Activated naive CD4-positive, alpha-beta T cell treated with anti-CD3 and anti-CD28 coated beads, Interleukin-2, amount 10 ng/mL, durations not matched to agents 7 days and 5 days (primary cell): ENCODE measurements around the gene DIRAS1.
"Not testable (repeated sequence)": the region's sequence is repeated elsewhere in the genome, so short reads cannot be mapped to it uniquely, and the experiment has no call there.

Experiments used
- CTCF ChIA-PET: fragments of 350-600 bp; sonication (Branson Sonifier 250); formaldehyde crosslinking; loops from one replicate; lab custom pipeline; 2021; ENCODE audit warnings: antibody characterized with exemption; lab: Charles Lee
- DNase-seq: peaks from one replicate; pipeline ENCODE4 v3.0.0-alpha.2; 2020
- H3K27ac Mint-ChIP-seq: one replicate; pipeline ENCODE4 v1.8.0; 2021; ENCODE audit warnings: mild to moderate bottlenecking, moderate library complexity, mixed read lengths
- H3K27me3 Mint-ChIP-seq: one replicate; pipeline ENCODE4 v1.8.0; 2021; ENCODE audit warnings: mild to moderate bottlenecking, mixed read lengths
- H3K36me3 Mint-ChIP-seq: one replicate; pipeline ENCODE4 v1.8.0; 2021; ENCODE audit warnings: mixed read lengths
- H3K4me1 Mint-ChIP-seq: one replicate; pipeline ENCODE4 v1.8.0; 2021; ENCODE audit warnings: mixed read lengths
- H3K4me3 Mint-ChIP-seq: one replicate; pipeline ENCODE4 v1.8.0; 2021; ENCODE audit warnings: mild to moderate bottlenecking, moderate library complexity, mixed read lengths
- H3K9me3 Mint-ChIP-seq: one replicate; pipeline ENCODE4 v1.8.0; 2021; ENCODE audit warnings: mixed read lengths

The DIRAS1 gene

DNA sequence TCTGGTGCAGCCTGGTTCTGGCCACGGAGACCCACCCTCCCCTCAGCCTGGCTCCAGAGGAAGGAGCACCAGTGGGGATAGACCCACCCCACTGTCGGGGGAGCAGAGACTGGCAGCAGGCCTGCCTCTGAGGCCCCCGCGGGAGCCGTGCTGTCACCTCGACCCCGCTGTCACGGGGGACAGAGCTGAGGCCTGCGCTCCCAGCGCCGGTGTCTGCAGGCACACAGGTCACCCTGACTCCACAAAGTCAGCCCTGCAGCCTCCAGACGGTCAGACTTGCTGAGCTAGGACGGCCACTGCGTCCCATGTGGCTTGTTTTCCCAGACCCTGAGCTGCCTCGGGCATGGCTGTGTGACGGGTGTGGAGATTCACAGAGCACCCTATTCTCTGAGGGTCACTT lies 51.0 kb downstream of the DIRAS1 start:
- no peak for DNase-seq
- no peaks in the 10 kb centered on the region for H3K9me3 Mint-ChIP-seq
- no peaks in the 10 kb centered on the region for H3K36me3 Mint-ChIP-seq
- no peaks in the 10 kb centered on the region for H3K27me3 Mint-ChIP-seq
- no peak overlapping the region for H3K4me3 Mint-ChIP-seq
- CTCF ChIA-PET: no interaction called here
- H3K4me1 Mint-ChIP-seq: no peaks in the 10 kb centered on the region
- no peak overlapping the region for H3K27ac Mint-ChIP-seq

DNA sequence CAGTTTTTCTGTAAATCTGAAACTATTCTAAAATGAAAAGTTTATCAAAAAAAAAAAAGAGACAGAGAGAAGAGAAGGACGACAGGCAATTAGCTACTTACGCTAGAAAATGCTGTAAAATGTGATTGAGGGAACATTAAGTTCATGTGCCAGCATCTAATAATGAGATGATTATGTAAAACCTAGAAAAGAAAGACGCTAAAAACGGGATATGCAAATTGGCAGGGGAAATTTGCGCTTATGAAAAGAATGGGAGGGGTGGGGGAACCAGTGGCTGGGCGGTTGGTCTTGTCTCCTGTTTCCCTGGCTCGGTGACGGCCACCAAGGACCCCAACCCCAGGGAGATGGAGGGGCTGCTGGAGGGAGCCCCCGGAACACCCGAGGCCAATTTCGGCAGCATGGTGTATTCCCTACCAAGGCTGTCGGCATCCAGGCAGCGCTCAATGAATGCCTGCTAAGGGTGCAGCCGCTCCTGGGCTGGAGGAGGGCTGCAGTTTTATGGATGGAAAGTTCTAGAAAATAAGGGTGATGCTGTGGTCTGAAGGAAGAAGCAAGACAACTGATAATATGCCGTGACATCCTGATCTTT lies 52.9 kb downstream of the DIRAS1 start:
- H3K36me3 Mint-ChIP-seq: no peaks in the 10 kb centered on the region
- no peaks in the 10 kb centered on the region for H3K9me3 Mint-ChIP-seq
- no peaks in the 10 kb centered on the region for H3K27me3 Mint-ChIP-seq
- CTCF ChIA-PET: no interaction called here
- H3K4me3 Mint-ChIP-seq: no peak overlapping the region
- no peak overlapping the region for H3K27ac Mint-ChIP-seq
- H3K4me1 Mint-ChIP-seq: no peaks in the 10 kb centered on the region
- DNase-seq: no peak

DNA sequence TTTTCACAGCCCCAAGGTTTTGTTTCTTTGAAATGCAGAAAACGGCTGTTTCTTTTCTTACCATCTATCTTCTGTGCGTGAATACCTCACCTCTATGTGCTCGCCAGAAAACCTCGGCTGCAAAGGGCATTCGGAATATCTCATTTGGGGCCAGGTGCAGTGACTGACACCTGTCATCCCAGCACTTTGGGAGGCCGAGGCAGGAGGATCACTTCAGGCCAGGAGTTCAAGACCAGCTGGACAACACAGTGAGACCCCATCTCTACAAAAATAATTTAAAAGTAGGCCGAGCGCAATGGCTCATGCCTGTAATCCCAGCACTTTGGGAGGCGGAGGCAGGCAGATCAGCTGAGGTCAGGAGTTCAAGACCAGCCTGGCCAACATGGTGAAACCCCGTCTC lies 53.8 kb downstream of the DIRAS1 start:
- H3K9me3 Mint-ChIP-seq, H3K27me3 Mint-ChIP-seq, H3K4me1 Mint-ChIP-seq, H3K27ac Mint-ChIP-seq, CTCF ChIA-PET, H3K36me3 Mint-ChIP-seq, H3K4me3 Mint-ChIP-seq, DNase-seq: not testable (repeated sequence)

DNA sequence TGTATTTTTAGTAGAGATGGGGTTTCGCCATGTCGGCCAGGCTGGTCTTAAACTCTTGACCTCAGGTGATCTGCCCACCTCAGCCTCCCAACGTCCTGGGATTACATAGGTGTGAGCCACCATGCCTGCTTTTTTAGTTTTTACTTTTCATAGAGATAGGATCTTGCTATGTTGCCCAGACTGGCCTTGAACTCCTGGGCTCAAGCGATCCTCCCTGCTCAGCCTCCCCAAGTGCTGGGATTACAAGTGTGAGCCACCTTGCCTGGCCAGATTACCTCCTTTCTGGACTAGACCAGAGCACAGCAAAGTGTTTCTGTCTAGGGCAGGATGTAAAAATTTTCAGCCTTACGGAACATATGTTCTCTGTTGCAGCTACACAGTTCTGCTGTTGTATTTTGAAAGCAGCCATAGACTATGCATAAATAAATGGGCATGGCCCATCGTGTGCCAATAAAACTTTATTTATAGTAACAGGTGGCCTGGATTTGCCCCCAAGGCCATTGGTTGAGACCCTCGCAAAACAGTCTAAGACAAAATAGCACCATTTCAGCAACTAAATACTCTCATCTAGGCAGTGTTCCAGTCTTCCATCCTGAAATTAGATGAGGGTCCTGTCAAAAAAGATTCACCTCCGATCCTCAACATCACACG lies 54.7 kb downstream of the DIRAS1 start:
- Mint-ChIP-seq H3K27ac (no peak overlapping the region), H3K27me3 (peaks cover 7% of the 10 kb centered on the region), H3K36me3 (no peaks in the 10 kb centered on the region), H3K4me3 (no peak overlapping the region), H3K9me3 (no peaks in the 10 kb centered on the region), H3K4me1 (no peaks in the 10 kb centered on the region)
- DNase-seq: no peak
- CTCF ChIA-PET: no interaction called here

DNA sequence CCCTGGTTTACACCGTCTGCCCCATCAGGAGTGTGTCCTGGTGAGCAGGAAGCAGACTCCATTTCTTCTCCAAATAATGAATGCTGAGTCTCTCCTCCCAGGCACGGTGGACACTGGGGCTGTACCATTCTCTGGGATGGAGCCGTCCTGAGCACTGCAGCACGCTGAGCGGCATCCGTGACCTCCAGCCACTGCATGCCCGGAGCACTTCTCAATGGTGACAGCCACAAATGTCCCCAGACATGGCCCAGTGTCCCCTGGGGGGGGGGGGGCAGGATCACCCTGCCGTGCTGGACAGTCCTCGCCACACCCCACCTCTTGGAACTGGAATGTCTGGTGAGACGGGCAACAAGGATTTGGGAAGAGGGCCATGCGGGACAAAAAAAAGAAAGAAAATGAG lies 56.1 kb downstream of the DIRAS1 start:
- no peak overlapping the region for H3K4me3 Mint-ChIP-seq
- no peaks in the 10 kb centered on the region for H3K9me3 Mint-ChIP-seq
- H3K4me1 Mint-ChIP-seq: no peaks in the 10 kb centered on the region
- no peak overlapping the region for H3K27ac Mint-ChIP-seq
- no peak for DNase-seq
- H3K27me3 Mint-ChIP-seq: peaks cover 12% of the 10 kb centered on the region
- CTCF ChIA-PET: no interaction called here
- no peaks in the 10 kb centered on the region for H3K36me3 Mint-ChIP-seq
